NCI-H2196 treated with DMSO at 0.1 percent for 48 hours (cell line): ENCODE results near the gene PAGE1.
"Not testable (repeated sequence)": the region's sequence is repeated elsewhere in the genome, so short reads cannot be mapped to it uniquely, and the experiment has no call there.

Experiments used
- DNase-seq: peaks from one replicate; lab custom pipeline; 2025; ENCODE audit not compliant: unreplicated experiment; lab: John Stamatoyannopoulos, UW

The PAGE1 gene, protein sequence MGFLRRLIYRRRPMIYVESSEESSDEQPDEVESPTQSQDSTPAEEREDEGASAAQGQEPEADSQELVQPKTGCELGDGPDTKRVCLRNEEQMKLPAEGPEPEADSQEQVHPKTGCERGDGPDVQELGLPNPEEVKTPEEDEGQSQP

DNA sequence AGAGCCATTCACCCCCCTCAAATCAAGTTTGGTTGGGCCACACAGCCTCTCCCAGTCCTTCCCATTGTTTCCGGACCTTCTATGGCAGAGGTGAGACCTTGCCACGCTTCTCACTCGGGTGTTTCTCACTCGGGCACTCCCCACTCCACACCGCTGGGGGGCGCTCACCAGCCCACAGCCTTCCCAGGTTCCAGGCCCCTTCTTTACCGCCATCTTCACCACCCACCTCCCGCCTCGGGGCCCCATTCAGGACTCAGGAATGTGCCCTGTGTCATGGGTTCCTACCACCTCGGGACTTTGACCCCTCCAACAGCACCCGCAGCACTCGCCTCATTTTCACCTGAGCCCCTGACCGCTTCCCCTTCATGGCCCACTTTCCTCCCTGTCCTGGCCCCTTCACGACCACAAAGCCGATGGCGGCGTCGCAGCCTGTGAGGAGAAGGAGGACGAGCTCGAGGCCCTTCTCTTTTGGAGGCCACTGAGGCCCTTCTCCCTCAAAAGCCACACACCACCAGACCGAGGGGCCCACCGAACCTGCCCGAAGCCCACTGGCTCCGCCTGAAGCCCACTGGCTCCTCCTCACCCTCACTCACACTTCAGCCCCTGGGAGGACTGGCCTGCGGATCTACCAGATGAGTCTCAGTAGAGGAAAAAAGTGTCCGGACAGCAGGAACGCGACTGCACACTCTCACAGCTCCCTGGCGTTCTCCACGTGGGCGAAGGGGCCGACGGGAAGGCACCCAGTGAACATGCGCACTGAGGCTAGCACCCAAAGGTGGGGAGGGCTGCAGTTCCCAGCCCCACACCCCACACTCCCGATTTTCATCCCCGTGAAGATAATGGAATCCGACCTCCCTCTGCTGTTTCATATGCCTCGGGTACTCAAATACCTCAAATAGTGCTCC lies at the start of gene PAGE1:
Gene PAGE1, minus strand, starts transcription at position 709 of the 905 bp plus-strand sequence. CDS start 1,214 bp downstream, outside the sequence.
- no peak for DNase-seq

DNA sequence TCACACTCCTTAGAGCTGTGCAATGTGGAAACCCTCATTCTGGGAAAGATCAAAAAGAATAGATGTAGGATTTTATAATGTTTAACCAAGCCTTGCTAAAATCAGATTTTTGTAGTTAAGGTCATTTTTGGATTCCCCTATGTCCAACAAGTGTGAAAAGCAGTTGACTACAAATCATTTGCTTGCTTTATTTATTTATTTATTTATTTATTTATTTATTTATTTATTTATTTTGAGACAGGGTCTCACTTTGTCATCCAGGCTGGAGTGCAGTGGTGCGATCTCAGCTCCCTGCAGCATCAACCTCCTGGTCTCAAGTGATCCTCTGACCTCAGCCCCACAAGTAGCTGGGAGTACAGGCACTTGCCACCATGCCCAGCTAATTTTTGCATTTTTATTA lies 45.7 kb upstream of the PAGE1 start:
- not testable (repeated sequence) for DNase-seq

DNA sequence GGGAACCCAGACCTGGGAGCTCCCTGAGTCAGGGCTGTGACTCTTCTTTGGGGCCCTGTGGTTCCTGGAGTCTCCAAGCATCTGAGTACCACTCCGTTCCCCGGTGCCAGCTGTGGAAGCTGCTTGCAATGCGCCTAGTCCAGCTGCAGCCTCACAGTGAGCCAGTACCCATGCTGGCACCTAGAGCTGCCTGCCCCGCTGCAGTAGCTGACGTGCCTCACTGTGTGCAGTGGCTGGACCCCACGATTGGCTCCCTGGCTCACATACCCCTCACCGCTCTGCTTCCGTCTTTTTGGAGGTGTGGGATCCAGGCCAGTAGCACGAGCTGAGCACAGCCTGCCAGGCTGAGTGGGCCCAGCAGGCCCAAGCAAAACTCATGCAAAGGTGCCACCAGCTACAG lies 32.1 kb upstream of the PAGE1 start:
- DNase-seq: no peak

DNA sequence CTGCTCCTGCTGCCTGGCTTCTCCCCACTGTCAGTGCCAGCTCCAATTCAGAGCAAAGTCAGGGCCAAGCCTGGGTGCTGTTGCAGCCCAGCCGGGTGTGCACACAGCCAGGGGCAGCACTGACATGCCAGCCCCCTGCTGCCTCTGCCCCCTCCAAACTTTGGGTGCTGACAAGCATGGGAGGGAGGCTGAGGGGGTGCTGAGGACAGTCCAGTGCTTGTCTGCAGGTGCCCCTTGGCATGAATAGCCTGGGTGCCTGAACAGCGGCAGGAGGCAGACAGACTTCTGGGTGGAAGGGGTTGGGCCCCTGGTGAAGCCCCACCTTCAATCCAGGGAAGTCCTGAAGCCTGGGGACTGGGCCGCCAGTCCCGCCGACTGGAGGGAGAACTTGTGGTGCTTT lies 31.2 kb upstream of the PAGE1 start:
- no peak for DNase-seq

DNA sequence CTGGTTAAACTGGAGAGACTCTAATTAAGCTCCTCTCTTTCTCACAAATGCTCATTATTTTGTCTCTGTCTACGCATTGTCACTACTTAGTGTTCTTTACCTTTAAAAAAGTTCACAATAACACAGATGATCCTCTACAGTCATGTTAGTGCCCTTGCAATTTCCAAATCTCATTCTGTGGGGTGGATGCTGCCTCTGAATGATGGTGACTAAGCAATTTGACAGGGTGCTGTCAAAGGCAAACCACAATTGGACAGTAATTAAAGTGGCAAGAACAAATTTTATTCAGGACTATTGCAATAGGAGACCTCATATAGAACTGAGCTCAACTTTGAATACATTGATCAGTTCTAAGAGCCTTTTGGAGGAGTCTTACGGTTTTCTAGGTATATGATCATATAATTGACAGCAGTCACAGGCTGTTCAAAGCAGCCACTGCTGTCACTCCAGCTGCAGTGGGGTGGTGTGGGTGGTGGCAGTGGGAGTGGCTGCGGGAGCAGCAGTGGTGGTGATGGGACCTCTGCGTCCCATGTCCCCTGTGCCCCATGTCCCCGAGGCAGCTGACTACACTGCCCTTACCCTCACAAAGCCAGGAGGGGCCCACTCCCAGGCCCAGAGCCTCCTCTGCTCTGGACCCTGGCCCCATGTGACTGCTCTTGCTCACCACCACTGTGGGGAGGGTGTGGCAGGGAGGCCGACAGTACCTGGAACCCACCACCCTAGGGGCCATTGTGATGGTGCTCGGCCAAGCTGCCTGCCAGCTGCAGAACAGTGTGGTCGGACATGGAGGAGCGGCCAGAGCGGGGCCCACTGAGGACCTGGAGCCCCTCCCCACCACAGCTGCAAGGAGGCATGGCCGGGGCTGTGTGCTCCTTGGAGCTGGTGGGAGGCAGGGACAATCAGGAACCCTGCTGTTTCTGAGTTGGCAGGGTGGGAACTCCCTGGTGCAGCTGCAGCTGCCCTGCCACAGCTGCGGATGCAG lies 30.4 kb upstream of the PAGE1 start:
- DNase-seq: no peak

DNA sequence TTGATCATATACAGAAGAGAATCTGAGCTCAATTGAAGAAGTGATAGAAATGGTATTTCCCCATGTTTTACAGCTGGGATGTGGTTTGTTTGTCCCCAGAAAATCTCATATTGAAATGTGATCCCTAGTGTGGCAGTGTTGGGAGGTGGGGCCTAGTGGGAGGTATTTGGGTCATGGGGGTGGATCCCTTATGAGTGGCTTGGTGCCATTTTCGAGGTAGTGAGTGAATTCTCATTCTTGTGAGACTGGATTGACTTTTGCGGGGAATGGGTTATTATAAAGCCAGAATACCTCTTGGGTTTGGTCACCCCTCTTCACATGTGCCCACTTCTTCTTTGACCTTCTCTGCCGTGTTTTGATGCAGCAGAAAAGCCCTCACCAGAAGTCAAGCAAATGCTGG lies 29.6 kb upstream of the PAGE1 start:
- no peak for DNase-seq

DNA sequence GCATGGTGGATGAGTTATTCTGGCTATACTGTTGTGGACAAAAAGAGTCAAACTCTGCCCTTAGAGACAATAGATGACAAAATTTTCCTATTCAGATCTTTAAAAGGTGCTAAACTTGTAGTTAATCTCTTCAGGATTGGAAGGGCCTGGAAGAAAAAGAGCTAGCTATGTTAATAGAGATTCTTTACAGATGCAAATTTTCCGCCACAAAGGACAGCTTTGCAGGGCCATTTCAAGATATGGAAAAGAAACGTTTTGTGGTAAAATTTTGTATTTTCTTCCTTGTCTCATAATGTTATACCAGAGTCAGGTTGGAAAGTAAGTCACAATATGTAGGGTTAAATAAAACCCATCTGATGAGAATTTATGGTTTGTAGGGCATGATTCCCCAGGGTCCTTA lies 24.3 kb upstream of the PAGE1 start:
- not testable (repeated sequence) for DNase-seq

DNA sequence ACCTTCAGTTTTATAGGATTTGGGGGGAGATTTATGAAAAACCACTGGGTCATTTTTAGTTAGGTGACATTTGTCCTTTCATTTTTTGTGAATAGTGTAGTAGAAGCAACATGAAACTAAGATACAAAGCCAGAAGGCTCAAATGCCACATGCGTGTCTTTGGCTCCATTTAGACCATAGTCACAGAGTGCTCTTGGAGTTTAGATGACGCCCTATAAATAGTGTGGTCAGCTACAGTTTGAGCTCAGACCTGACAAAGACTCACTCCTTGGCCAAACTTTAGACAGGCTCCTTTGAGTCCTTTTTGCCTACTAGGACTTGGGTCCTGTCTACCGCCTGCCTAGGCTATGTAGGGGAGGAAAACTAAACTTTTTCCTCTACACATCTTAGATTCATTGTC lies 16.8 kb upstream of the PAGE1 start:
- DNase-seq: no peak

DNA sequence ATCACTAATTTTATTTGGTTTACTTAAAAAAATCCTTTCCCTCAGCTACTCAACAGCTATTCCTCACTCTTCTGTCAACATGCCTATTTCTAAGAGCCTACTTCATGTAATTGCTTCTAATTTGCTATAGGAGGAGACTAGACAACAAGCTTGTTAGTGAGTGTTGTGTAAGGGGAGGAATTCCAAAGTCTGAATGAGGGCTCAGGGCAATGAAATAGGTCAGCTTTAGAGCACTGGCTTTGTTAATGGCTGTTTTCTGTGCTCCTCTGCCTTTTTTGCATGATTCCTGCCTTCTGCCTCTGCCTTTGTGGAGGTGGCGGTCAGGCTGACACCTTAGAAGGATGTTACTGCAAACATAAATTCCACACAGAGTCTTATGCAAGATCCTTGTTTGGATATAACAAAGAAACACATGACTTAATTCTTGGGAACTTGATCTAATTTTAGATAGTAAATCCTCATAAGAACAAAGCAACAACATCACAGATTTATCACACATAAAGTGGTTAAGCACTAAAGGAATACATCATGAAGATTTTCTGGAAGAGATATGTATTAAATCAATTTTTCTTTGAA lies 15.0 kb upstream of the PAGE1 start:
- no peak for DNase-seq

DNA sequence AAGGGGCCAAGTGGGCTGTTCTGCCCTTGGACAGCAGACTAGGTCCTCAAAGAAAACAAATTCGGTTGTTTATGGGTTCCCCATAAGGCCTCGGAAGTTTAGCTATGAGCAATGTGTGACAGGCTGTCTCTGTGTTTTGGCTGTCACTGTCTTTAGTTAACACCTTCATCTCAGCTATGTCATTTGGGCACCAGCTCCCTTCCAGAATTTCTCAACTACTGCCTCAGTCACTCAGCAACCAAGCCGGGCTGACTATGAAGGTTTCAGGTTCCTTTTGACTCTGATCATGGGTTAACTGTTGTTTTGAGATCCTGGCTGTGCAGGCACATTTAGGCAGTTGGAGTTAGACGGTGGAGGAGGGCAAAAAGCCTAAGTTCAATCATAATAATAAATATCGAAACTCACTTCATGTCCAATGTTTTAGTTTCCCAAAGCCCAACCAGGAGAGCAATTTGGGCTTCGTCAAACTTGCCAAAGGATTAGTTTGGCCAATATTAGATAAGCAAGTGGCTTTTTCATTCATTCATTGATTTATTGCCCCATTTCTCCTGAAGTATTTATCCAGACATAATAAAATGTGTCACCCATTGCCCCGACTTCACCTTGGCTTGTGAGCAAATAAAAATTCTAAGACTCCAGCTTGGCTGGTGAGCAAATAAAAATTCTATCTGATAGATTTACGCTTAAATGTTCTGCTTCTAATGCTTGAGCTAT lies 9.1 kb upstream of the PAGE1 start:
- DNase-seq: no peak

DNA sequence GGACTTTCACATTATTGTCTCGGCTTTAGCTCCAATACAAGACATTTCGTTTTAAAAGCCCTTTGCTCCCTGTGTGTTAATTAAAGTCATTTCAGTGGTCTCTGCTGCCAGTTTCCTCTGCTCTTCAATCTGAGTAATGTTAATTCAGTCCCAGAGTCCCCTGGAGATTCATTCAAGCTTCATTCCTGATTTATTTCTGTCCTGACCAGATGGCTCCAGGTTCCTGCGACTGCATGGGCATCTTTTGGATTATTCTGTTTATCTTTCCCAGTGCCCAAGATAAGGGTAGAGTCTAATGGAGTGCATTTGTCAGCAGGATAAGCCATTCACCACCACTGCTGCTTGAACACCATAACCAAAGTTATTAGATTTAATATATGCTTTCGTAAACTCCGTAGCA lies 6.1 kb upstream of the PAGE1 start:
- DNase-seq: no peak

DNA sequence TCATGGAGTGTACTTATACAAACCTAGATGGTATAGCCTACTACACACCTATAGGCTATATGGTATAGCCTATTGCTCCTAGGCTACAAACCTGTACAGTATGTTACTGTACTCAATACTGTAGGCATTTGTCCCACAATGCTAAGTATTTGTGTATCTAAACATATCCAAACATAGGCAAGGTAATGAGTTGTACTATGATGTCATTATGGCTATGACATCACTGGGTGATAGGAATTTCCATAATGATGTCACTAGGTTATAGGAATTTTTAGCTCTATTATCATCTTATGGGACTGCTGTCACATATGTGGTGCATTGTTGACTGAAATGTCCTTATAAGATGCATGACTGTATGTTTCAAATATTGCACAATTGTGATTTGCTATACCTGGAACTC lies 5.5 kb upstream of the PAGE1 start:
- no peak for DNase-seq

DNA sequence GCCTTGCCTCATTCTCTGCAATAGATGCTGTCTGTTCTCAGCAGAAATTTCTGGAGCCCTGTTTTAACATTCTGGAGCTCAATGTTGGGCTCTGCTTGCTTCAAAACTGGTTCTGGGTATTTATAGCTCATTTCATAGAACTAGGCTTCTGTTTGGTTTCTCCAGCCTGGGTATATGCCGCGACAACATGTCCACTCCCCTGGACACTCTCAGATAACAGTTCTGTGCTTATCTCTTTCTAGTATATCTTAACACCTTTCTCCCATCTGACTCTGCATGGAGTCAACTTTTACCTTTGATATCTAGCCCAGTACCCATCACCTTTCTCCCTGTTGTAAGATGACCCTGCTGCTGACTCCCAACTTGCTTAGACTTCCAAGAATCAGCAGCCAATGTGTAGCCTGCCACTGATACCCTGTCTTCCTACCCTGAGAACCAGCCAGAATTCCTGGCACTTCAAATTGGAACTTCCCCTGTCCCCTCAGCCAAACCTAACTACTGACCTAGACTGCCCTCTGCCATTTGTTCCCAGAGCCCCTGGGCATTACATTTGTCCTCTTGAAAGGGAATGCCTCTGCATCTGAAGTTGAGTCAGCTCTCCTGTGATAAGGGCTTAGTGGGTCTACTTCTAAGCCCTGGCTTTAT lies 20.6 kb downstream of the PAGE1 start:
- DNase-seq: no peak

DNA sequence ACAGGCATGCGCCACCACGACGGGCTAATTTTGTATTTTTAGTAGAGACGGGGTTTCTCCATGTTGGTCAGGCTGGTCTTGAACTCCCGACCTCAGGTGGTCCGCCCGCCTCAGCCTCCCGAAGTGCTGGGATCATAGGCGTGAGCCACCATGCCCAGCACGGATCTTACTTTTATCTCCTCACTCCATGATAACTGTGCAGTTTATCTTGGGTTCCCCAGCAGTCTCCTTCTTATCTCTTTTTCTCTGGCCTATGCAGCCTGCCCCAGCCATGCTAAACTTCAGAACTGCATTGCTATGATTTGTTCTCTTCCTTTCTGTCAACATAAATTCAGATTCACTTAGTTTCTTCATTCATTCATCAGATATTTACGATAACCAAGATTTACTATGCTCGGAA lies 22.4 kb downstream of the PAGE1 start:
- DNase-seq: no peak

DNA sequence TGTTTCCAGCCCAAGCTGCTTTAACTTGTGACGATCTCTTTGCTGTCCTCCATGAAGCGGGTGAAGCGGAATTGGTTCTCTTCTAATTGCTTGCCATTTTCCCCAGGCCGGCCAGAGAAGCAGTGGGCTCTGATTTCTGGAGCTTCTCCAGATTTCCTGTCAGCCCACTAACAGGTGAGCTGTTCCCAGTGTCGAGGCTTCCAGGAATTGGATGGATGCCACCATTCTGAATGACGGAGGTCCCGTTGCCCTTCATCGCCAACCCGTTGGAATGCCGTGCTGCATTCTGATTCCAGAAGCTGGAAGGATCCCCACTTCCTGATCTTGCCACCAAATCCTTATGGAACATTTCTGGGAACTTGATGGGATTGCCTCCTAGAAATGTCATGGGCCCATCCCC lies 31.0 kb downstream of the PAGE1 start:
- DNase-seq: no peak

DNA sequence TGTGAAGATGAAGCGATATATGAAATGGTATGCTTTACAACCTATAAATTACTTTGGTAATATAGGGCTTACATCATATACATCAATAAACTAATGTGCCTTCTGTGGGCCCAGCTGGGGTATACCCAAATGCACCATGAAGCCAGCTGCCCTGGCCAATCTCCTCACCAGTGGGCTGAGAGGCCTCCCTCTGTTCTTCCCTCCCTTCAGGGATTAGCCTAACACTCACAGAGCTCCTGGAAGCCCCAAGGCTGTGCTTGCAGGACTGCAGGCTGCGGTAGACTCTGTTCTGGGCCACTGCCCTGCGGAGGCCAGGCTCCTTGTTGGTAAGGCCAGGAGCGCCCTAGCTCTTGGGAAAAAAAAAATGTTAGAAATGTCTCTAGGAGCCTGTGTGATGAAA lies 33.9 kb downstream of the PAGE1 start:
- no peak for DNase-seq

DNA sequence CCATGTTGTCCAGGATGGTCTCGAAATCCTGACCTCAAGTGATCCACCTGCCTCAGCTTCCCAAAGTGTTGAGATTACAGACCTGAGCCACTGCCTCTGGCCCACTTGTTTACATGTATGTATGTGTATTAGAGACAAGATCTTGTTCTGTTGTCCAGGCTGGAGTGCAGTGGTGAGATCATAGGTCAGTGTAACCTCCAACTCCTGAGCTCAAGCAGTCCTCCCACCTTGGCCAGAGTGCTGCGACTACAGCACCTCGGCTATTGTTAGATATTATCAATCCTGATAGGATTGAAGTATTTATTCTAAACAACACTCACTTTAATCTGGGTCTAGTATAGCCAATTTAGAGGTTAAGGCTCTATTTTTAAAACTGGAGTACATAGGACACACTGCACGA lies 36.0 kb downstream of the PAGE1 start:
- no peak for DNase-seq

DNA sequence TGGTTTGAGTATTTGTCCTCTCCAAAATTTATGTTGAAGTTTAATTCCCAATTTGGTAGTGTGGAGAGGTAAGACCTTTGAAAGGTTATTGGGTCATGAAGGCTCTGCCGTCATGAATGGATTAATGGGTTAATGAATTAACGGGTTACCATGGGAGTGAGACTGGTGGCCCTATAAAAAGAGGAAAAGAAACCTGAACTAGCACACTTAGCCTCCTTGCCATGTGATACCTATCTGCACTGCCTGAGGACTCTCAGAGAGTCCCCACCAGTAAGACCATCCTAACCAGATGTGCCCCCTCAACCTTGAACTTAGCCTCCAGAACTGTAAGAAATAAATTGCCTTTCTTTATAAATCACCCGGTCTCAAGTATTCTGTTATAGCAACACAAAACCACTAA lies 39.3 kb downstream of the PAGE1 start:
- DNase-seq: no peak

DNA sequence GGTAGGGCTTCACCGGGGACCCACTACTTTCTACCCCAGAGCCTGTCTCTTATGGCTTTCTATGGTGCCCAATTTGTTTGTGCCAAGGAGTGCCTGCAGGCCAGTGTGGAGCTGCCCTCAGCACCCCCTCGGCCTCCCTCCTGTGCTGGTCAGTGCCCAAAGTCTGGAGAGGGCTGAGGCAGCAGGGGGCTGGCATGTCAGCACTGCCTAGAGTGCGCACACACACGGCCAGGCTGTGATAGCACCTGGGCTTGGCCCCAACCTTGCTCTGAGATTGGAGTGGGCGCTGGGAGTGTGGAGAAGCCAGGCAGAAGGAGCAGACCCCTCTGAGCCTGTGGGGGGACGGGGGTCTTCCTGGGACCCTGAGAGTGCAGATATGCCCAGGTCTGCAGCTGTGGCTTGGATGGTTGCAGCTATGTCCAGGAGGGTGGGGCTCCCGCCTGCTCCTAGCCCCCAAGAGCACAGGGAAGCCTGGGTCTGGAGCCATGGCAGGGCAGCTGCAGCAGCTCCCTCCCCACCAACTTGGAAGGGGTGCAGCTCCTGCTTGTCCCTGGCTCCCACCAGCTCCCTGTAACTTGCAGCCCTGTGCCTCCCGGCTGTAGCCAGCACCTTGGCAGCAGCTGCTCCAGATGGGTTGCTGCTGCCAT lies 50.7 kb downstream of the PAGE1 start:
- no peak for DNase-seq
